ENCODE measurements around the gene PYGO2. TPM values are rescaled to one million over a fixed set of nuclear protein-coding genes. Genes with fewer than 3 reads are reported as not detected.

Gene PYGO2
- total RNA-seq, 1 experiment from 2014 or later = 37.4 TPM

DNA sequence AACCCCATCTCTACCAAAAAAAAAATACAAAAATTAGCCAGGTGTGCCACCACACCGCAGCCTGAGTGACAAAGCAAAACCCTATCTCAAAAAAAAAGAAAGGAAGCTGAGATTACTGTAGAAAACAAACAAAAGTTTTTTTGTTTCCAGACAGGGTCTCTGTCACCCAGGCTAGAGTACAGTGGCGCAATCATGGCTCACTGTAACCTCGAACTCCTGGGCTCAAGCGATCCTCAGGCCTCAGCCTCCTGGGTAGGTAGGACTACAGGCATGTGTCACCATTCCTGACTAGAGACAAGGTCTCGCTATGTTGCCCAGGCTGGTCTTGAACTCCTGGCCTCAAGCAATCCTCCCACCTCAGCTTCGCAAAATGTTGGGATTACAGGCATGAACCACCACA is 2.8 kb upstream of the PYGO2 start:
- ChIA-PET CTCF (no interaction called here), POLR2A (interaction anchor here (1.4 to 1.5 kb wide), 2 partner anchors 9 to 30 kb away, joined by 4 read pairs; no protein-coding TSS in a partner anchor)
- H3K9me3 Mint-ChIP-seq = no peaks in the 10 kb centered on the region
- TF ChIP-seq ZNF423 (CRISPR knock-in tag; IDR thresholded peaks at IDR 0.05) (no peak), IRF2 (CRISPR knock-in tag; IDR thresholded peaks at IDR 0.05; ENCODE audit: borderline replicate concordance, low read depth) (no peak), FOXK1 (CRISPR knock-in tag; IDR thresholded peaks at IDR 0.05) (no peak)
- H3K4me1 Mint-ChIP-seq = peaks cover 37% of the 10 kb centered on the region
- no peak overlapping the region for H3K27ac Mint-ChIP-seq
- no peaks in the 10 kb centered on the region for H3K27me3 Mint-ChIP-seq (ENCODE audit: low read depth)
- ATAC-seq (no peak), DNase-seq (ENCODE audit: low spot score) (no peak)
- H3K36me3 Mint-ChIP-seq = peaks cover 57% of the 10 kb centered on the region
- H3K4me3 Mint-ChIP-seq = no peak overlapping the region

DNA sequence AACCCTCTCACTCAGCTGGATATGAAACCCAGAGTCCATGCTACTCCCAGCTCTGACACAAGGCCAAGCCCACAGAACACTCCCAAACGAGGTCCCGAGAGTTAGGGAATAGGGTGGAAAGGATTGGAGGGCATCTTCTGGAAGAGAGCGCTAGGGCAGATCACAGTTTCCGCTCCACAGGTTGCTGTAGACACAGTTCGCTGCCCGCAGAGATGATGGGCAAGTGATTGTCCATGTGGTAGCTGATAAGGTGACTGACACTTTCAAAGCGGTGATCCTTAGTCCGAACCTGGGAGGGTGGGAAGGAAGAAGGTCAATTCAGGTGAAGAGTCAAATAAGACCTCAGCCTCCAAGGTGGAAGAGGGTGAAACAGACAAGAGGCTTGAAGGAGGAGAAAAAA is 2.1 kb upstream of the PYGO2 start:
- ChIA-PET CTCF (interaction anchor here (4.1 kb wide), 1 partner anchor 36 kb away, joined by 25 read pairs; no protein-coding TSS in a partner anchor), POLR2A (interaction anchor here (1.4 to 3.2 kb wide), 4 partner anchors 10 to 31 kb away, joined by 4 to 11 read pairs (median 7); partner anchors contain the start of gene FLAD1)

DNA sequence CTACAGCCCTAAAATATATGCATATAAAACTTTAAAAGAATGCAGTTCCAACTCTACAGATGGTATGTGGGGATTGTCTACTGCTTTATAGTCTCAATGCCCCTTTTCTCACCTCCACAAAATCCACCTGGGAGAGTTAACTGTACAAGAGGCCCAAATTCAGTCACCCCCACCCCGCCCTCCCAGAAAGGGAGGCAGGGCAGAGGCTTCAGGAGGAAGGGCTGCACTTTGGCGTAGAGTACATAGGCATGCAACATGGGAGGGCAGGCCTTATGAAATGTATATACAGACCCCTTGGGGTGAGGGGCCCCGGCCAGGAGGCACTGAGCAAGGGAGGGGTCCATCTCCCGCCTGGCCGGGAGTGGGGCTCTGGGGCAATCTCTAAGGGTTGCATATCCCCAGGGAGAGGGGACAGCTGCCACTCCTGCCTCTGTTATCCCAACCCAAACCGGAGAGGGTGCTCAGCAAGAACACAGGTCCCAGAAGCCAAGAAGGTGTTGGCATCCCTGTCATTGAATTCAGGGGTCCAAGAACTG is 1.3 kb upstream of the PYGO2 start:
- H3K9me3 Mint-ChIP-seq = no peaks in the 10 kb centered on the region
- ChIA-PET POLR2A (interaction anchor here (2.4 to 3.2 kb wide), 3 partner anchors 8 to 20 kb away, joined by 10 to 26 read pairs (median 11); partner anchors contain the start of genes FLAD1 and SHC1), CTCF (interaction anchor here (1.0 to 4.1 kb wide), 6 partner anchors 9 to 210 kb away, joined by 5 to 33 read pairs (median 12); partner anchors contain the start of genes FLAD1, KRTCAP2, LENEP and SHC1)
- peak overlapping the region; percentile 81 for H3K4me3 Mint-ChIP-seq
- DNase-seq (ENCODE audit: low spot score) (no peak), ATAC-seq (no peak)
- H3K4me1 Mint-ChIP-seq = peaks cover 22% of the 10 kb centered on the region
- H3K27me3 Mint-ChIP-seq (ENCODE audit: low read depth) = no peaks in the 10 kb centered on the region
- no peak overlapping the region; the same call in 1 of the 2 replicates for H3K27ac Mint-ChIP-seq
- H3K36me3 Mint-ChIP-seq = peaks cover 56% of the 10 kb centered on the region
- TF ChIP-seq PRDM15 (CRISPR knock-in tag; IDR thresholded peaks at IDR 0.05) (no peak), ZNF121 (CRISPR knock-in tag; IDR thresholded peaks at IDR 0.05) (no peak), ESRRA (CRISPR knock-in tag; IDR thresholded peaks at IDR 0.05; ENCODE audit: borderline replicate concordance) (no peak), ETV6 (CRISPR knock-in tag; IDR thresholded peaks at IDR 0.05) (no peak), ZNF232 (CRISPR knock-in tag; IDR thresholded peaks at IDR 0.05) (no peak), ATF1 (CRISPR knock-in tag; IDR thresholded peaks at IDR 0.05) (no peak)

More for the DNA sequence above, 2.1 kb upstream of the PYGO2 start:
- no peak for TF ChIP-seq HMGA2 (CRISPR knock-in tag; IDR thresholded peaks at IDR 0.05)
- no peak for TF ChIP-seq ETV6 (CRISPR knock-in tag; IDR thresholded peaks at IDR 0.05)
- no peak for TF ChIP-seq ZNF425 (CRISPR knock-in tag; conservative IDR thresholded peaks at IDR 0.05)
- no peak for TF ChIP-seq IRF2 (CRISPR knock-in tag; IDR thresholded peaks at IDR 0.05; ENCODE audit: borderline replicate concordance, low read depth)
- no peak for TF ChIP-seq GTF2I (CRISPR knock-in tag; conservative IDR thresholded peaks at IDR 0.05)
- no peak for TF ChIP-seq RELA (CRISPR knock-in tag; IDR thresholded peaks at IDR 0.05; ENCODE audit: borderline replicate concordance)
- no peak for TF ChIP-seq EMX1 (CRISPR knock-in tag; IDR thresholded peaks at IDR 0.05)
- no peak for TF ChIP-seq ZNF423 (CRISPR knock-in tag; IDR thresholded peaks at IDR 0.05)
- no peak for TF ChIP-seq RORB (CRISPR knock-in tag; IDR thresholded peaks at IDR 0.05)
- no peak for TF ChIP-seq ZBTB21 (CRISPR knock-in tag; IDR thresholded peaks at IDR 0.05; ENCODE audit: borderline replicate concordance)
- no peak for TF ChIP-seq FOXK1 (CRISPR knock-in tag; IDR thresholded peaks at IDR 0.05)
- TF ChIP-seq, protein P1, sequence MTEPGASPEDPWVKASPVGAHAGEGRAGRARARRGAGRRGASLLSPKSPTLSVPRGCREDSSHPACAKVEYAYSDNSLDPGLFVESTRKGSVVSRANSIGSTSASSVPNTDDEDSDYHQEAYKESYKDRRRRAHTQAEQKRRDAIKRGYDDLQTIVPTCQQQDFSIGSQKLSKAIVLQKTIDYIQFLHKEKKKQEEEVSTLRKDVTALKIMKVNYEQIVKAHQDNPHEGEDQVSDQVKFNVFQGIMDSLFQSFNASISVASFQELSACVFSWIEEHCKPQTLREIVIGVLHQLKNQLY (CRISPR knock-in tag; IDR thresholded peaks at IDR 0.05) = no peak
- no peak for TF ChIP-seq FOXP4 (CRISPR knock-in tag; IDR thresholded peaks at IDR 0.05)
- TF ChIP-seq SP1 (CRISPR knock-in tag; conservative IDR thresholded peaks at IDR 0.05) = no peak
- TF ChIP-seq PRRX2 (CRISPR knock-in tag; IDR thresholded peaks at IDR 0.05) = no peak
- no peak for TF ChIP-seq ZNF121 (CRISPR knock-in tag; IDR thresholded peaks at IDR 0.05)
- no peak for TF ChIP-seq TEAD4 (CRISPR knock-in tag; IDR thresholded peaks at IDR 0.05)
- no peak for TF ChIP-seq ZNF232 (CRISPR knock-in tag; IDR thresholded peaks at IDR 0.05)
- Mint-ChIP-seq H3K4me3 (no peak overlapping the region), H3K9me3 (no peaks in the 10 kb centered on the region), H3K27ac (peak overlapping the region; percentile 67), H3K4me1 (peaks cover 29% of the 10 kb centered on the region), H3K27me3 (ENCODE audit: low read depth) (no peaks in the 10 kb centered on the region), H3K36me3 (peaks cover 57% of the 10 kb centered on the region)
- DNase-seq (ENCODE audit: low spot score) = no peak
- no peak for ATAC-seq

Data from WTC11 (cell line).